Lower lobe of right lung (tissue), 2 donors: ENCODE measurements around the gene LILRA5. TPM values are rescaled to one million over a fixed set of nuclear protein-coding genes. Genes with fewer than 3 reads are reported as not detected.
A peak's percentile ranks its signal among the peaks of the same experiment; 100 is the strongest.
"Not testable (repeated sequence)": the region's sequence is repeated elsewhere in the genome, so short reads cannot be mapped to it uniquely, and the experiment has no call there.

ENCODE experiments used
- ATAC-seq, 2 donors: fragments of 200-7000 bp; cut with Tn5 transposase; one replicate each; pipeline ENCODE4 v1.9.1; 2020 to 2022; ENCODE audit warnings: mild to moderate bottlenecking in 2 of 2, moderate library complexity in 2 of 2
- DNase-seq: peaks from one replicate; pipeline ENCODE4 v3.0.0-alpha.2; 2020
- H3K27ac ChIP-seq: fragments of 200-600 bp; one replicate; pipeline ENCODE4 v1.8.0; 2022
- H3K27me3 ChIP-seq: fragments of 200-600 bp; one replicate; pipeline ENCODE4 v1.8.0; 2022; ENCODE audit warnings: low read depth
- H3K36me3 ChIP-seq: fragments of 200-600 bp; one replicate; pipeline ENCODE4 v1.8.0; 2022; ENCODE audit warnings: mild to moderate bottlenecking
- H3K4me1 ChIP-seq: fragments of 200-600 bp; one replicate; pipeline ENCODE4 v1.8.0; 2022
- H3K4me3 ChIP-seq: fragments of 200-600 bp; one replicate; pipeline ENCODE4 v1.8.0; 2022; ENCODE audit warnings: mild to moderate bottlenecking
- H3K9me3 ChIP-seq: fragments of 200-600 bp; one replicate; pipeline ENCODE4 v1.8.0; 2022
- intact Hi-C: fragments of 100-400 bp; cut with DNase I; formaldehyde crosslinking; loops from one replicate; pipeline ENCODE4 v1.11.0; 2022
- long read RNA-seq: library from polyadenylated mRNA; unstranded; transcript quantifications from one replicate; pipeline ENCODE4 v2.0.0, GENCODE V29; 2021
- total RNA-seq: library from RNA; stranded (reverse); fragmentation: NEBNext Ultra II Directional; extraction: Animal tissue kit (Norgen Biotek cat#: 25700); gene quantifications from one replicate; pipeline ENCODE4 v1.2.1, GENCODE V29; 2021
- TF ChIP-seq, protein P1 (sequence below): fragments of 200-600 bp; IDR thresholded peaks from one replicate; pipeline ENCODE4 v1.8.0; 2022; ENCODE audit warnings: antibody characterized with exemption, mild to moderate bottlenecking
- donor health status: DM: no; HTN: yes; CAD: no; lungs with severe emphysema.

Gene LILRA5
- 21.9 TPM for total RNA-seq
- long read RNA-seq, transcript LILRA5-201 (7 exons, 1,363 nt) = major isoform, 20 of 22 reads
- long read RNA-seq, partial matches to known transcripts = 1 of 22 reads
- long read RNA-seq, other reads (novel, unspliced or antisense) = 1 of 22 reads

DNA sequence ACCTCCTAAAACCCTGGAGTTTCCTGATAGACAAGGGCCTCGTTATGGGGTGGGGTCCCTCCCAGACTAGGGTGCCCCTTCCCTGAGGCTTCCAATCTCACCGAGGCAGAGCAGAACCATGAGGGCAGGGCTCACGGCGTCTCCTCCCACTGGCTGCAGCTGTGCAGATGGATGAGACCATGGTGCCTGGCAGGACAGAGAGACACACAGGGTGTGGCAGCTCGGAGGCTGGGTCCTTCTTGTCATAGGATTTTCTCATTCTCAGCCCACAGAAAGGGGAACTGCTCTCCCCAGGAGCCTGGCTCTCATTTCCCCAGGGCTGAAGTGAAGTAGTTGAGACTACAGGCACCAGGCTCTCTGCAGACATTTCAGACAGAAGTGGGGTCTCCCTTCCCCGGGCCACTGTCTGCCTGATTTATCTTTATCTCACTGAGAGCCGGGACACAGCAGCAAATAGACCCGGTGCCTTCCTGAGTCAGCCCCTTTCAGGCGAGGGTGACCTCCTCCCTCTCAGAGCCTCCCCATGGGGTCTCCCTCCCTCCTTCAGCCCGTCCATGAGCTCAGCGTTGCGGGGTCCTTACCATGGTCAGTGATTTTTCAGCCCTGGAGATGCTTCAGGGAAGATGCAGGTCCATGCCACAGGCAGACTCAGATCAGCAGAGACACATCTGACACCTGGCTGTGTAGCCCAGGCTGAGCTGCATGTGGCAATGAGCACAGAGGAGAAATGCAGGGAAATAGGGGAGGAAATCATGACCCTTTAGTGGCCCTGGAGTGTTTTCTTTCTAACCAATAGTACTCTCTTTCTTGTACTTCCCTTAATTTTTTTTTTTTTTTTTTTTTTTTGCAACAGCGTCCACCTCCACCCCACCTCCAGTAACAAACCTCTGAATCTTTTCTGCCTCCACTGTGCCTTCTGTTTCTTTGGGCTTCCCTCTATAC lies at the start of gene LILRA5:
Gene LILRA5, minus strand, starts transcription at position 731 of the 942 bp plus-strand sequence. Its CDS starts 147 bp downstream, at position 584.
- peak; percentile 78 for DNase-seq
- H3K4me1 ChIP-seq = no peaks in the 10 kb centered on the region
- peak within 1 kb of the TSS; percentile 58 for H3K27ac ChIP-seq
- intact Hi-C loops = no loop called here
- H3K27me3 ChIP-seq = peaks cover 36% of the 10 kb centered on the region
- no peaks in the 10 kb centered on the region for H3K9me3 ChIP-seq
- peak; percentile 73 to 85 for ATAC-seq
- TF ChIP-seq, protein P1, sequence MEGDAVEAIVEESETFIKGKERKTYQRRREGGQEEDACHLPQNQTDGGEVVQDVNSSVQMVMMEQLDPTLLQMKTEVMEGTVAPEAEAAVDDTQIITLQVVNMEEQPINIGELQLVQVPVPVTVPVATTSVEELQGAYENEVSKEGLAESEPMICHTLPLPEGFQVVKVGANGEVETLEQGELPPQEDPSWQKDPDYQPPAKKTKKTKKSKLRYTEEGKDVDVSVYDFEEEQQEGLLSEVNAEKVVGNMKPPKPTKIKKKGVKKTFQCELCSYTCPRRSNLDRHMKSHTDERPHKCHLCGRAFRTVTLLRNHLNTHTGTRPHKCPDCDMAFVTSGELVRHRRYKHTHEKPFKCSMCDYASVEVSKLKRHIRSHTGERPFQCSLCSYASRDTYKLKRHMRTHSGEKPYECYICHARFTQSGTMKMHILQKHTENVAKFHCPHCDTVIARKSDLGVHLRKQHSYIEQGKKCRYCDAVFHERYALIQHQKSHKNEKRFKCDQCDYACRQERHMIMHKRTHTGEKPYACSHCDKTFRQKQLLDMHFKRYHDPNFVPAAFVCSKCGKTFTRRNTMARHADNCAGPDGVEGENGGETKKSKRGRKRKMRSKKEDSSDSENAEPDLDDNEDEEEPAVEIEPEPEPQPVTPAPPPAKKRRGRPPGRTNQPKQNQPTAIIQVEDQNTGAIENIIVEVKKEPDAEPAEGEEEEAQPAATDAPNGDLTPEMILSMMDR = no peak
- no peaks in the 10 kb centered on the region for H3K36me3 ChIP-seq
- H3K4me3 ChIP-seq = peak within 1 kb of the TSS; percentile 25

DNA sequence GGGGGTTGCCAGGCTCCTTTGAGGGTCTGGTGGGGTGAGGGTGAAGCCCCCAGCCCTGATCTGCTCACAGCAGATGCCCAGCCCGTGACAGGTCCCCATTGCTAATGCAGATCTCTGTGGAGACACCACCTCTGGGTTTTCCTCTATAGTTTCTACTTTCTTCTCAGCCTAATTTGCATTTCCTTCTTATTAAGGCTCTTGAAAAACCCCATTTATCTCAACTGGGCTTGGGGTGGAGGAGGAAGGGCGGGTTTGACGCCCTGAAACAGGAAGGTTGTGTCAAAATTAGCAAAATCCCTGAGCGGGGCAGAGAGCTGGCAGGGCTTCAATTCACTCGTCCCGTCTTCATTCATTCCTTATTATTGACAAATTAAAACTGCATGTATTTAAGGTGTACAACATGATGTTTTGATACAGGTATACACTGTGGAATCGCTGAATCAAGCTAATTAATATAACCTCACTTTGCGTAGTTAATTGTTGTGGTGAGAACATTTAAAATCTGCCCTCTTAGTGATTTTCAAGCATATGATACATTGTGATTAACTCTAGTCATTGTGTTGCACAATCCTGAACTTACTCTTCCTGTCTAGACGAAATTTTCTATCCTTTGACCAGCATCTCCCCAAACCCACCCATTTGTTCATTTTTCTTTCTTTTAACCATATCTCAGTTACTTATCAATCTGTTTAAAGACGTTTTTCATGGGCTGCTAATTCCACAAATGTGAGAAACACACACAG lies 48.9 kb upstream of the LILRA5 start:
- ATAC-seq, H3K9me3 ChIP-seq, DNase-seq, H3K27me3 ChIP-seq, H3K36me3 ChIP-seq, intact Hi-C loops, H3K4me1 ChIP-seq: not testable (repeated sequence)
- H3K4me3 ChIP-seq = peak overlapping the region; percentile 47
- H3K27ac ChIP-seq = peak overlapping the region; percentile 56

DNA sequence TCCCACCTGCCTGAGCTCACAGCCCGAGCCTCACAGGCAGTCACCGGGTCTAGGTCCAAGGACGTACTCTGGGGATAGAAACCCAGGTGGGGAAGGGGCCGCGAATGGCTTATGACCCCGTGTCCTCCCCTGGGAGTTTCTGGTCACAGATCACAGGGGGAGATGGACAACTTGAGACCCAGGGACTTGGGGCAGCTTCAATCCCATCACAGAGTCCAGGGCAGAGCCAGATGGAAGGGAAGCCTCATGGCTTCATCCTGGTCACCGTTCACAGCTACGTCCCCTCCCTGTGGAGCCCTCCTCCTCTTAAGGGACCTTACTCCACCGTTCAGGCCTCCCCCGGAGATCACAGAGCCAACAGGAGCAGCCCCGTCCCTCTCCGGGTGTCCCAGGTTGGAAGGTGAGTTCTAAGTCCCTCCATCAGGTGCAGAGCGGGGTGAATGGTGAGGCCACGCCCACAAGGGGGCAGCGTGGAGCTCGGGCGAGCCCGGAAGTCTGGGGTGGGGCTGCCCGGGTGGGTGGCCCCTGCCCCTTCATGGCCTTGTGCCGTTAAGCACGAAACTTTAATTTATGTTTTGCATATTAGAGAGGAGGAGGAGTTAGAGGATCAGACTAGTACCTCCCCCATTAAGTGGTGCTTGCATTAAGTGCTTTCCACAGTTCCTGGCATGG lies 46.3 kb upstream of the LILRA5 start:
- DNase-seq, H3K36me3 ChIP-seq, H3K9me3 ChIP-seq, H3K27me3 ChIP-seq, H3K4me3 ChIP-seq, H3K4me1 ChIP-seq, intact Hi-C loops, H3K27ac ChIP-seq: not testable (repeated sequence)
- peak; percentile 75 to 77 for ATAC-seq

DNA sequence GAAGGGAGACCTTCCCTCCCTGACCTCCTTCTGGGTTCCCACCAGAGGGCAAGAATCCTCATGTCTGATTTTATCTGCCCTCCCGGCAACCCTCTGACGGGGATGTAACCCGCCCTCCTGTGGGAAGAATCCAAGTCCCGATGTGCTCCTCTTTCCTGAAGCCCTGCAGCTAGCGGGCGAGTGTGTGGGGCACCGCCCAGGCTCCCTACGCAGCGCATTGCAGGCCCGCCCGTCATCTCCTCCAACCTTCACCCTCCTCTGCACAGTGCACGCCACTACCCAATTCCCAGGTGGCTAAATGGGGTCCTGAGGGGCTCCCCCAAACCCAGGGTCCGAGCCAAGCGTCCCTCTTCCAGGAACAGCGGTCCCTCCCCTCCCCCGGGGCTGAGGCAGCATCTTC lies 44.4 kb upstream of the LILRA5 start:
- TF ChIP-seq, protein P1 = no peak
- no peak for DNase-seq
- intact Hi-C loops = no loop called here

DNA sequence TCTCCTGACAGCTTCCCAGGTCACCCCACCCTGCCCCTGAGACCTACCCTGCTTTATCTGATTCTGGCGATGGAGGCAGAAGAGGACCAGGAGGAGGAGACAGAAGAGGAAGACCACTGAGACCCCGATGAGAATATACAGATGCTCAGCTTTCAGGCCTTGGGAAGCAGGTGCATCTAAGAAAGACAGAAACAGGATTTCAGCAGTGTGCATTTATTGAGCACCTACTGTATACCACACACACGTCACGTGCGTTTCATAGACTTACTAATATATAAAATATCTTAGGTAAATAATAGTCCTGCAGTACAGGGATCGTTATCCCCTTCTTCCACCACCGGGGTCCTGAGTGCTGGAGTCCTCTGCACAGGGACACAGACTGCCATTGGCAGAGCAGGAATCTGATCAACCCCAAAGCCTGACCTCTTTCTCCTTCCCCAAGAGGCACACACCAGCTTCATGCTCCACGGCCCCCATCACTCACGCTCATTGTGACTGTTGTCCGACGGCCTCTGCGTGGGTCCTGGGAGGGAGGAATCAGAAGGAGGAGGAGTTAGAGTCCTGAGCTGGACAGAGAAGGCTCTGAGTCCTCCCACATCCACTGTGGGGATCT lies 43.6 kb upstream of the LILRA5 start:
- no peak for ATAC-seq
- no peaks in the 10 kb centered on the region for H3K4me1 ChIP-seq
- no peaks in the 10 kb centered on the region for H3K27me3 ChIP-seq
- intact Hi-C loops = no loop called here
- H3K27ac ChIP-seq = no peak overlapping the region
- no peaks in the 10 kb centered on the region for H3K9me3 ChIP-seq
- peaks cover 4% of the 10 kb centered on the region for H3K36me3 ChIP-seq
- TF ChIP-seq, protein P1 = no peak
- H3K4me3 ChIP-seq = no peak overlapping the region
- DNase-seq = no peak

More for the DNA sequence above, 44.4 kb upstream of the LILRA5 start:
- Histone ChIP-seq H3K27me3 (no peaks in the 10 kb centered on the region), H3K36me3 (peaks cover 4% of the 10 kb centered on the region), H3K27ac (no peak overlapping the region), H3K4me3 (no peak overlapping the region), H3K4me1 (no peaks in the 10 kb centered on the region), H3K9me3 (no peaks in the 10 kb centered on the region)
- no peak for ATAC-seq

DNA sequence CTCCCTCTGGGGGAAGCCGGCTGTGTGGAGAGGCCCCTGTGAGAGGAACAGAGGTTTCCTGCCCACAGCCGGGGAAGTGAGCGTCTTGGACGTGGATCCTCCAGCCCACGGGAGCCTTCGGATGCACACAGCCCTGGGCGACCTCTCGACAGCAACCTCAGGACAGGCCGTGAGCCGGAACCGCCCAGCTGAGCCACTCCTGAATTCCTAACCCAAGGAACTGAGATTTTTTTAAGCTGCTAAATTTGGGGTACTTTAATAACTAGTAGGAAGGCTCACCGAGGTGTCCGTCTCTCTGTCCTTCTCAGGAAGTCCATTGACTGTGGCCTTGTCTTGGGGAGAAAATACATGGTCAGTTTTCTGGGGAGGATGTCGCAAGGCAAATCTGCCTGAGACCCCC lies 42.7 kb upstream of the LILRA5 start:
- peaks cover 4% of the 10 kb centered on the region for H3K36me3 ChIP-seq
- DNase-seq (no peak), ATAC-seq (no peak)
- H3K4me1 ChIP-seq = no peaks in the 10 kb centered on the region
- TF ChIP-seq, protein P1 = no peak
- intact Hi-C loops = no loop called here
- H3K9me3 ChIP-seq = no peaks in the 10 kb centered on the region
- H3K27ac ChIP-seq = no peak overlapping the region
- no peaks in the 10 kb centered on the region for H3K27me3 ChIP-seq
- H3K4me3 ChIP-seq = no peak overlapping the region
